ENCODE measurements around the gene OR2D2. TPM values are rescaled to one million over a fixed set of nuclear protein-coding genes. Genes with fewer than 3 reads are reported as not detected.

The OR2D2 gene
- total RNA-seq, 1 experiment from 2014 or later, result 0.20 TPM

GRCh38 chr11:6876914-6877313 is 15.4 kb downstream of the OR2D2 start:
- Histone ChIP-seq H3K27me3 (ENCODE audit: insufficient read depth, low read length) (peaks cover 20% of the 10 kb centered on the region), H3K27ac (ENCODE audit: low read depth, low read length) (no peak overlapping the region), H3K36me3 (ENCODE audit: control insufficient read depth in 1 of 2, insufficient read depth in 2 of 2, low read length in 2 of 2) (no peaks in the 10 kb centered on the region), H3K79me2 (ENCODE audit: insufficient read depth, low read length) (no peaks in the 10 kb centered on the region), H3K9ac (ENCODE audit: low read length) (no peak overlapping the region), H3K4me2 (ENCODE audit: low read length) (no peak overlapping the region), H3K4me3 (replicated peaks in 1 of 2; ENCODE audit: low read depth in 1 of 2, low read length in 2 of 2) (no peak overlapping the region), H3K9me2 (ENCODE audit: insufficient read depth) (no peaks in the 10 kb centered on the region), H2AFZ (ENCODE audit: low read depth, low read length, poor library complexity, severe bottlenecking) (no peak overlapping the region), H3K9me3 (ENCODE audit: control insufficient read depth in 1 of 2, insufficient read depth in 1 of 2, low read depth in 1 of 2, low read length in 2 of 2) (no peaks in the 10 kb centered on the region), H4K20me1 (ENCODE audit: insufficient read depth) (no peaks in the 10 kb centered on the region), H3K4me1 (ENCODE audit: control insufficient read depth in 1 of 2, insufficient read depth in 2 of 2, low read length in 2 of 2) (no peaks in the 10 kb centered on the region)
- intact Hi-C loops (cut with micrococcal nuclease), result no loop called here
- TF ChIP-seq POLR2A (IDR thresholded peaks at IDR 0.05; ENCODE audit: borderline replicate concordance, extremely low read depth, insufficient read depth, insufficient read length), result no peak
- TF ChIP-seq RAD21 (IDR thresholded peaks at IDR 0.05; ENCODE audit: low read depth), result no peak
- no peak for TF ChIP-seq CEBPB (IDR thresholded peaks at IDR 0.05; ENCODE audit: low read depth)
- no peak for TF ChIP-seq REST (IDR thresholded peaks at IDR 0.05; ENCODE audit: low read depth)
- TF ChIP-seq SIN3A (IDR thresholded peaks at IDR 0.05; ENCODE audit: low read depth), result no peak
- TF ChIP-seq EGR1 (IDR thresholded peaks at IDR 0.05; ENCODE audit: low read depth), result no peak
- TF ChIP-seq ZBTB33 (IDR thresholded peaks at IDR 0.05; ENCODE audit: extremely low read depth, insufficient replicate concordance, low read length), result no peak
- TF ChIP-seq ELF1 (IDR thresholded peaks at IDR 0.05; ENCODE audit: borderline replicate concordance, low read depth), result no peak
- TF ChIP-seq FOSL1 (IDR thresholded peaks at IDR 0.05; ENCODE audit: low read depth), result no peak
- BruUV-seq (replicated peaks), result no TSS peak
- POLR2A ChIA-PET, result no interaction called here
- RAD21 ChIA-PET (ENCODE audit: low non-redundant PET in 1 of 2, low total read pairs in 2 of 2, uncharacterized antibody in 2 of 2, unreplicated experiment in 2 of 2), result no interaction called here
- ATAC-seq (no peak), DNase-seq (ENCODE audit: low read depth, low spot score) (no peak)
- CTCF ChIA-PET, result no interaction called here

Data from HCT116 (cell line).